Measurements from ENCODE around the gene ATF4. TPM values are rescaled to one million over a fixed set of nuclear protein-coding genes. Genes with fewer than 3 reads are reported as not detected.

The ATF4 gene
- total RNA-seq, 3 donors from 2014 or later = 339 to 403 (median 347) TPM

DNA sequence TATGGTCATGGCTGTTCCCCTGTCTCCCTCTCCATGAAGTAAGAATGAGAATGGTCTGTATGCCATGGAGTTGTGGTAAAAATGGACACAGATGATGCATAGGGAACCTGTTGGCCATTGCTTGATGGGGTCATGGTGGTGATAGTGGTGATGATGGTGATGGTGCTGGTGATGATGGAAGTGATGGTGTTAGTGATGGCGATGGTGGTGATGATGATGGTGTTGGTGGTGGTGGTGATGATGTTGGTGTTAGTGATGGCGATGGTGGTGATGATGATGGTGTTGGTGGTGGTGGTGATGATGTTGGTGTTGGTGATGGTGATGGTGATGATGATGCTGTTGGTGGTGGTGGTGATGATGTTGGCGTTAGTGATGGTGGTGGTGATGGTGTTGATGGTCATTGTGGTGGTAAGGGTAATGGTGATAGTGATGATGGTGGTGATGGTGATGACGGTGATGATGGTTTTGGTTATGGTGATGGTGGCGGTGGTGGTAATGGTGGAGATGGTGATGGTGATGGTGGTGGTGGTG lies 45.1 kb downstream of the ATF4 start:
- TF ChIP-seq, protein P1, sequence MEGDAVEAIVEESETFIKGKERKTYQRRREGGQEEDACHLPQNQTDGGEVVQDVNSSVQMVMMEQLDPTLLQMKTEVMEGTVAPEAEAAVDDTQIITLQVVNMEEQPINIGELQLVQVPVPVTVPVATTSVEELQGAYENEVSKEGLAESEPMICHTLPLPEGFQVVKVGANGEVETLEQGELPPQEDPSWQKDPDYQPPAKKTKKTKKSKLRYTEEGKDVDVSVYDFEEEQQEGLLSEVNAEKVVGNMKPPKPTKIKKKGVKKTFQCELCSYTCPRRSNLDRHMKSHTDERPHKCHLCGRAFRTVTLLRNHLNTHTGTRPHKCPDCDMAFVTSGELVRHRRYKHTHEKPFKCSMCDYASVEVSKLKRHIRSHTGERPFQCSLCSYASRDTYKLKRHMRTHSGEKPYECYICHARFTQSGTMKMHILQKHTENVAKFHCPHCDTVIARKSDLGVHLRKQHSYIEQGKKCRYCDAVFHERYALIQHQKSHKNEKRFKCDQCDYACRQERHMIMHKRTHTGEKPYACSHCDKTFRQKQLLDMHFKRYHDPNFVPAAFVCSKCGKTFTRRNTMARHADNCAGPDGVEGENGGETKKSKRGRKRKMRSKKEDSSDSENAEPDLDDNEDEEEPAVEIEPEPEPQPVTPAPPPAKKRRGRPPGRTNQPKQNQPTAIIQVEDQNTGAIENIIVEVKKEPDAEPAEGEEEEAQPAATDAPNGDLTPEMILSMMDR (IDR thresholded peaks at IDR 0.05) = no peak
- no peak for TF ChIP-seq POLR2AphosphoS5 (IDR thresholded peaks at IDR 0.05)
- H3K27me3 ChIP-seq = peaks cover 0 to 2% of the 10 kb centered on the region in 2 donors
- no peak overlapping the region for H3K4me3 ChIP-seq
- no peak for DNase-seq (ENCODE audit: low spot score in 2 of 2)
- H3K27ac ChIP-seq = no peak overlapping the region
- intact Hi-C loops (cut with DNase I; ENCODE audit: low total_unique reads) = no loop called here
- H3K9me3 ChIP-seq = no peaks in the 10 kb centered on the region
- H3K36me3 ChIP-seq = no peaks in the 10 kb centered on the region
- H3K4me1 ChIP-seq = no peaks in the 10 kb centered on the region

DNA sequence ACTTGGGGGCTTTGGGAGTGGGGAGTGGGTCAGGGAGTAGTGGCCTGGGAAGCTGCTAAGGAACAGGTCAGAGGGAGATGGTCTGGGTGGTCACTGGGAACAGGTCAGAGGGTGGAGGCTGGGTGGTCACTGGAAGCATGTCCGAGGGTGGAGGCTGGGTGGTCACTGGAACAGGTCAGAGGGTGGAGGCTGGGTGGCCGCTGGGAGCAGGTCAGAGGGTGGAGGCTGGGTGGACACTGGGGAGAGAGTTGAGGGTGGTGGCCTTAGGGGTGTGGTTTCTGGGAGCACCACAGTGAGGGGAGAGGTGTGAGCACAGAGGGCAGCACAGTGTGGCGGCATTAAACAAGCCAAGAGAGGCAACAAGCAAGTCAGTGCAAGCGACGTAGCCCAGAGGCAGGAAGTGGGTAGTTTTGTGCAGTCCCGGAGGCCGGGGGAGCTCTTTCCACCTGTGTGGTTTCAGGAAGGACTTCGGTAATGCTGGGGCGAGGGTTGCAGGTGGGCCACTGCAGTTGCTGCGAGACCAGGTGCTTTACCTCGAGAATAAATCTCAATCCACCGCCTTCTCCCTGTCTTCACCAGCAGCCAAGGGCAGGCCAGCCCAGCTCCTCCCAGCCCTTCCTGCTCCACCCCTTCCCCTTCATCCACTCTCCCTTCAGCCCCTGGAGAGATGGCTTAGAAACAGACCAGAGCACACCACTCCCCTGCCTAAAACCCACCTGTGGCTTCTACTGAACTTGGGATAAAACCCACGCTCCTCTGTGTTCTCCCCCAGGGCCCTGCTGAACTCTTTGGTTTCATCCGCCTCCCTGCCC lies 47.0 kb downstream of the ATF4 start:
- no peaks in the 10 kb centered on the region for H3K4me1 ChIP-seq
- H3K4me3 ChIP-seq = no peak overlapping the region
- no peak for TF ChIP-seq POLR2AphosphoS5 (IDR thresholded peaks at IDR 0.05)
- TF ChIP-seq, protein P1 (IDR thresholded peaks at IDR 0.05) = no peak
- TF ChIP-seq POLR2A (IDR thresholded peaks at IDR 0.05) = no peak
- H3K27ac ChIP-seq = no peak overlapping the region
- no peaks in the 10 kb centered on the region for H3K36me3 ChIP-seq
- no peak for DNase-seq (ENCODE audit: low spot score in 2 of 2)
- H3K27me3 ChIP-seq = no peaks in the 10 kb centered on the region
- intact Hi-C loops (cut with DNase I; ENCODE audit: low total_unique reads) = no loop called here
- no peaks in the 10 kb centered on the region for H3K9me3 ChIP-seq

DNA sequence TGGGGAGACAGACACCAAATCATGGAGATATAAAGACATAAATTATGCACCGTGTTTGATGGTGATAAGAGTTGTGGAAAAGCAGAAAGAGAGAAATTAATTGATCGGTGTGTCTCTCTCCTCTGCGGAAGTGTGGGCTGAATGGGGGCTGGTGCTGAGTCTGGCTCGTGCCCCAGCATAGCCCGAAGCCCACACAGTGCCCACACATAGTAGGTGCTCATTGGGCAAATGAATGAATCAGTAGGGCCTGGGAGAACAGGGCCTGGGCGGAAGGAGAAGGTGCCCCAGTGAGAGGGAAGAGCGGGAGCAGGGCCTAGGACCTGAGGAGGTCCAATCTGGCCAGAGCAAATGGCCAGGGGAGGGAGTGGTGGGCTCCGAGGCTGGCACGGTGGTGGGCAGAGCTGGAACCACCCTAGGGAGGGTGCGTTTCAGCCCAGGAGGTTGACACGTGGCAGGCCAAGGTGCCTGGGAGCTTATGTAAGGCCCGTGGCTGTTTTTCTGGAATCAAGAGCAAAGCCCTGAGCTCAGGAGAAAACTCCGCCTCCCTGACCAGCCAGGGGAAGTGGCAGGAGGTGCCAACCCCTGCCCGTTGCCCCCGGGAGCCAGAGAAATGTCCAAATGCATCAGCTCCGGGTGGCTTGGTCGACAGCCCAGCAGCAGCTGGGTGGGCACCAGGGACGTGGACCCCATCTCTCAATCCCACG lies 48.1 kb downstream of the ATF4 start:
- Histone ChIP-seq H3K27me3 (no peaks in the 10 kb centered on the region), H3K4me1 (no peaks in the 10 kb centered on the region), H3K4me3 (no peak overlapping the region), H3K36me3 (no peaks in the 10 kb centered on the region), H3K27ac (no peak overlapping the region), H3K9me3 (no peaks in the 10 kb centered on the region)
- TF ChIP-seq POLR2A (IDR thresholded peaks at IDR 0.05) (no peak), POLR2AphosphoS5 (IDR thresholded peaks at IDR 0.05) (no peak)
- TF ChIP-seq, protein P1 (IDR thresholded peaks at IDR 0.05) = no peak
- DNase-seq (ENCODE audit: low spot score in 2 of 2) = no peak
- intact Hi-C loops (cut with DNase I; ENCODE audit: low total_unique reads) = no loop called here

DNA sequence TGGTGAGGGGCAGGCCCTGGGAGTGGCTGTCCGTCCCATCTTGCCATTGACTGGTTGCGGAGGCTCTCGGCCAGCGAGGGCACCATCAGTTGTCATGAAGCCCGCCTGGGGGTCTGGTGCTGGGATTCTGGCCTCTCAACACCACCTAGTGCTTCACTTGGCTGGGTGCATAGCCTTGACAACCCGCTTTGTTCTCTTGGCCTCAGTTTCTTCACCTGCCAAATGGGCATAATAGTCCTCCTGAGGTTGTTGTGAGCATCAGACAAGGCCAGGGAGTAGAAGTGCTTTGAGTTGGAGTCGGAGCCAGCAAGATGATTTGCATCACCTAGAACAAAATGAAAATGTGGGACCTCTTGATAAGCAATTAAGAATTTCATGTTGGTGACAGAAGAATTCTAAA lies 48.7 kb downstream of the ATF4 start:
- TF ChIP-seq, protein P1 (IDR thresholded peaks at IDR 0.05) = no peak
- TF ChIP-seq POLR2A (IDR thresholded peaks at IDR 0.05) (no peak), POLR2AphosphoS5 (IDR thresholded peaks at IDR 0.05) (no peak)
- Histone ChIP-seq H3K27me3 (no peaks in the 10 kb centered on the region), H3K4me1 (no peaks in the 10 kb centered on the region), H3K27ac (no peak overlapping the region), H3K9me3 (no peaks in the 10 kb centered on the region), H3K36me3 (no peaks in the 10 kb centered on the region), H3K4me3 (no peak overlapping the region)
- no peak for DNase-seq (ENCODE audit: low spot score in 2 of 2)
- intact Hi-C loops (cut with DNase I; ENCODE audit: low total_unique reads) = no loop called here

DNA sequence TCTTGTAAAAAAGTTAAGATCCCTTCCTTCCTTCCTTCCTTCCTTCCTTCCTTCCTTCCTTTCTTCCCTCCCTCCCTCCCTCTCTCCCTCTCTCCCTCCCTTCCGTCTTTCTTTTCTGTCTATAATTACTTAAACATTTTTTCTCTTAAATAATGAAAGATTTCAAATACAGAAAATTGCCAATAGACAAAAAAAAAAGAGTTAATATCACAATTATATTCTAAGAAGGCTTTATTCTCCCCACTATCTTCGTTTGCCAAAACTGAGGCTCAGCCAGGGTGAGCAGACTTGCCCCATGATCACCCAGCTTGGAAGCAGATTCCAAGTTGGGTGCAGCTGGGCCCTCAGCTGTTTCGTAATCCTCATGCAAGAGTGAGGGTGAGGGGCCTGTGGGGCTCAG lies 49.9 kb downstream of the ATF4 start:
- no peak overlapping the region for H3K27ac ChIP-seq
- no peaks in the 10 kb centered on the region for H3K36me3 ChIP-seq
- no peak for TF ChIP-seq POLR2A (IDR thresholded peaks at IDR 0.05)
- TF ChIP-seq, protein P1 (IDR thresholded peaks at IDR 0.05) = no peak
- no peak for TF ChIP-seq POLR2AphosphoS5 (IDR thresholded peaks at IDR 0.05)
- no peak for DNase-seq (ENCODE audit: low spot score in 2 of 2)
- H3K4me1 ChIP-seq = no peaks in the 10 kb centered on the region
- no peak overlapping the region for H3K4me3 ChIP-seq
- intact Hi-C loops (cut with DNase I; ENCODE audit: low total_unique reads) = loop anchor here (1.0 kb wide), 1 partner anchor 10 kb away; no protein-coding TSS in a partner anchor
- no peaks in the 10 kb centered on the region for H3K9me3 ChIP-seq
- no peaks in the 10 kb centered on the region for H3K27me3 ChIP-seq

Measured in breast epithelium (tissue), 4 donors.